HepG2 (cell line): Measurements from ENCODE around the gene MYADML2. TPM values are rescaled to one million over a fixed set of nuclear protein-coding genes. Genes with fewer than 3 reads are reported as not detected.

Source experiments
- CBX5 ChIP-seq: sonication (generic); formaldehyde crosslinking; IDR thresholded peaks from 2 replicates; pipeline ENCODE4 v1.4.0; 2020; ENCODE audit warnings: missing genetic modification reagents, borderline replicate concordance
- CERS6 ChIP-seq: sonication (generic); formaldehyde crosslinking; IDR thresholded peaks from 2 replicates; pipeline ENCODE4 v1.5.0; 2020; ENCODE audit warnings: missing genetic modification reagents
- HNRNPUL1 ChIP-seq: fragments of 200-400 bp; formaldehyde crosslinking; IDR thresholded peaks from 2 replicates; pipeline ENCODE4 v1.6.1; 2017; ENCODE audit warnings: low read depth, mild to moderate bottlenecking, low read length, moderate library complexity
- KAT2B ChIP-seq: fragments of 150-350 bp; IDR thresholded peaks from 2 replicates; pipeline ENCODE4 v1.6.1; 2014; ENCODE audit warnings: low read depth, low read length, borderline replicate concordance
- KDM2A ChIP-seq: sonication (generic); formaldehyde crosslinking; IDR thresholded peaks from 2 replicates; pipeline ENCODE4 v1.4.0; 2020; ENCODE audit warnings: low read depth, missing genetic modification reagents, borderline replicate concordance
- KDM4B ChIP-seq: sonication (generic); formaldehyde crosslinking; IDR thresholded peaks from 2 replicates; pipeline ENCODE4 v1.4.0; 2020; ENCODE audit warnings: missing genetic modification reagents
- MYC ChIP-seq: sonication (generic); formaldehyde crosslinking; IDR thresholded peaks from 2 replicates; pipeline ENCODE4 v1.9.0; 2021; ENCODE audit warnings: missing genetic modification reagents, borderline replicate concordance
- NFYB ChIP-seq: sonication (generic); formaldehyde crosslinking; IDR thresholded peaks from 2 replicates; pipeline ENCODE4 v1.4.0; 2020; ENCODE audit warnings: missing genetic modification reagents
- PAWR ChIP-seq: sonication (generic); formaldehyde crosslinking; IDR thresholded peaks from 2 replicates; pipeline ENCODE4 v1.4.0; 2020; ENCODE audit warnings: missing genetic modification reagents, mild to moderate bottlenecking, borderline replicate concordance
- PHF20 ChIP-seq: sonication (generic); formaldehyde crosslinking; IDR thresholded peaks from 2 replicates; pipeline ENCODE4 v1.5.0; 2020; ENCODE audit warnings: mild to moderate bottlenecking, missing genetic modification reagents
- RBM39 ChIP-seq: fragments of 200-400 bp; formaldehyde crosslinking; IDR thresholded peaks from one replicate; pipeline ENCODE4 v1.6.1; 2018; ENCODE audit warnings: antibody characterized with exemption, mild to moderate bottlenecking, low read depth, low read length; ENCODE audit not compliant: poor library complexity, severe bottlenecking
- SP140L ChIP-seq: sonication (generic); formaldehyde crosslinking; IDR thresholded peaks from 2 replicates; pipeline ENCODE4 v1.4.0; 2020; ENCODE audit warnings: missing genetic modification reagents, borderline replicate concordance
- TCF7 ChIP-seq: sonication (generic); IDR thresholded peaks from 2 replicates; pipeline ENCODE4 v1.6.1; 2016; ENCODE audit warnings: antibody characterized with exemption, low read depth
- ZBTB38 ChIP-seq: sonication (generic); formaldehyde crosslinking; IDR thresholded peaks from 2 replicates; pipeline ENCODE4 v1.5.1; 2020; ENCODE audit warnings: mild to moderate bottlenecking, missing genetic modification reagents
- ZFP91 ChIP-seq: sonication (generic); formaldehyde crosslinking; IDR thresholded peaks from 2 replicates; pipeline ENCODE4 v1.9.0; 2022; ENCODE audit warnings: missing genetic modification reagents, mild to moderate bottlenecking, borderline replicate concordance
- ZNF138 ChIP-seq: sonication (generic); formaldehyde crosslinking; IDR thresholded peaks from 2 replicates; pipeline ENCODE4 v1.5.0; 2020; ENCODE audit warnings: mild to moderate bottlenecking, low read depth, missing genetic modification reagents
- ZNF224 ChIP-seq: sonication (generic); formaldehyde crosslinking; IDR thresholded peaks from 2 replicates; pipeline ENCODE4 v1.5.0; 2020; ENCODE audit warnings: mild to moderate bottlenecking, missing genetic modification reagents
- ZNF431 ChIP-seq: sonication (generic); formaldehyde crosslinking; IDR thresholded peaks from 2 replicates; pipeline ENCODE4 v1.9.0; 2022; ENCODE audit warnings: missing genetic modification reagents, low read depth, mild to moderate bottlenecking, borderline replicate concordance
- ZNF468 ChIP-seq: sonication (generic); formaldehyde crosslinking; IDR thresholded peaks from 2 replicates; pipeline ENCODE4 v1.8.0; 2022; ENCODE audit warnings: mild to moderate bottlenecking, moderate library complexity, missing genetic modification reagents
- ZNF572 ChIP-seq: sonication (generic); formaldehyde crosslinking; IDR thresholded peaks from 2 replicates; pipeline ENCODE4 v1.5.1; 2020; ENCODE audit warnings: mild to moderate bottlenecking, missing genetic modification reagents
- ZNF772 ChIP-seq: sonication (generic); formaldehyde crosslinking; IDR thresholded peaks from 2 replicates; pipeline ENCODE4 v1.5.0; 2020; ENCODE audit warnings: mild to moderate bottlenecking, missing genetic modification reagents
- ZNF777 ChIP-seq: sonication (generic); formaldehyde crosslinking; IDR thresholded peaks from 2 replicates; pipeline ENCODE4 v1.4.0; 2020; ENCODE audit warnings: missing genetic modification reagents
- ZNF841 ChIP-seq: sonication (generic); formaldehyde crosslinking; IDR thresholded peaks from 2 replicates; pipeline ENCODE4 v1.8.1; 2023; ENCODE audit warnings: missing genetic modification reagents, borderline replicate concordance
- ZSCAN9 ChIP-seq: IDR thresholded peaks from 2 replicates; pipeline ENCODE4 v1.6.1; 2016; ENCODE audit warnings: borderline replicate concordance
- polyA plus RNA-seq, 8 experiments: library from polyadenylated mRNA; depleted of rRNA in 3 of 8; stranded (reverse) in 7 of 8; unstranded in 1 of 8; fragments of >200 nt; fragmentation: Illumina TruSeq in 4 of 8; extraction: Trizol in 4 of 8; gene quantifications; 2 replicates each; pipeline versions ENCODE4 v1.2.1 to v1.2.3, GENCODE V29; 2011 to 2016; ENCODE audit warnings: low read depth in 4 of 8, missing spikeins in 1 of 8, mixed read lengths in 1 of 8; ENCODE audit not compliant: insufficient read depth in 1 of 8
- total RNA-seq, 5 experiments: library from RNA; depleted of rRNA; stranded (reverse); fragments of >200 nt; fragmentation: Illumina TruSeq; extraction: Trizol; gene quantifications; 2 replicates each; pipeline ENCODE4 v1.2.3, GENCODE V29; 2016; ENCODE audit warnings: low read depth in 1 of 5

Gene MYADML2
- total and polyA plus RNA-seq, 2 of the 13 experiments (the other 11 are each of a cell fraction or from before 2014, with no cell fraction given) = not detected

GRCh38 chr17:81909966-81910839, 36.8 kb downstream of the MYADML2 start (continued):
- TF ChIP-seq SP140L (no peak), PAWR (0 out of 2 replicates have a peak, but pooled peaks have one; percentile 54), ZNF572 (CRISPR knock-in tag) (peak; percentile 93), CBX5 (peak; percentile 90; the same call in 1 of the 2 replicates), ZBTB38 (CRISPR knock-in tag) (no peak), ZNF777 (CRISPR knock-in tag) (0 out of 2 replicates have a peak, but pooled peaks have one; percentile 29), MYC (CRISPR knock-in tag) (peak; percentile 82), ZSCAN9 (0 out of 2 replicates have a peak, but pooled peaks have one; percentile 28), ZFP91 (peak; percentile 82; the same call in 1 of the 2 replicates), ZNF841 (CRISPR knock-in tag) (no peak), KDM2A (peak; percentile 80), TCF7 (peak; percentile 19; the same call in 1 of the 2 replicates), ZNF468 (CRISPR knock-in tag) (no peak), KDM4B (CRISPR knock-in tag) (peak; percentile 72), ZNF431 (CRISPR knock-in tag) (no peak), ZNF224 (peak; percentile 79), NFYB (no peak; the same call in 1 of the 2 replicates), PHF20 (CRISPR knock-in tag) (no peak; the same call in 1 of the 2 replicates), KAT2B (no peak), HNRNPUL1 (no peak), ZNF772 (CRISPR knock-in tag) (peak; percentile 53; the same call in 1 of the 2 replicates), RBM39 (peak; percentile 75), ZNF138 (CRISPR knock-in tag) (0 out of 2 replicates have a peak, but pooled peaks have one; percentile 4), CERS6 (CRISPR knock-in tag) (no peak)
